Colonic mucosa (tissue), 4 donors: ENCODE data around the gene EXOC3L4. TPM values are rescaled to one million over a fixed set of nuclear protein-coding genes. Genes with fewer than 3 reads are reported as not detected.
A peak's percentile ranks its signal among the peaks of the same experiment; 100 is the strongest.

Experiments
- DNase-seq: peaks from one replicate; pipeline ENCODE4 v3.0.0-alpha.2; 2020
- H3K27ac ChIP-seq: fragments of 200-600 bp; one replicate; pipeline ENCODE4 v1.8.0; 2021
- H3K27me3 ChIP-seq: fragments of 200-600 bp; one replicate; pipeline ENCODE4 v1.8.0; 2021
- H3K36me3 ChIP-seq: fragments of 200-600 bp; one replicate; pipeline ENCODE4 v1.8.0; 2021
- H3K4me1 ChIP-seq: fragments of 200-600 bp; one replicate; pipeline ENCODE4 v1.8.0; 2021; ENCODE audit warnings: mild to moderate bottlenecking
- H3K4me3 ChIP-seq: fragments of 200-600 bp; one replicate; pipeline ENCODE4 v1.8.0; 2021
- H3K9ac ChIP-seq, 2 donors: one replicate each; pipeline ENCODE4 v1.7.0; 2013; ENCODE audit warnings: control low read depth in 2 of 2, low read depth in 2 of 2, low read length in 2 of 2
- H3K9me3 ChIP-seq: fragments of 200-600 bp; one replicate; pipeline ENCODE4 v1.8.0; 2021
- intact Hi-C: fragments of 100-400 bp; cut with DNase I; formaldehyde crosslinking; loops from one replicate; pipeline ENCODE4 v1.14.1; 2022
- total RNA-seq, 2 donors: library from RNA; stranded (reverse); fragmentation: NEBNext Ultra II Directional in 1 of 2; extraction: Animal tissue kit (Norgen Biotek cat#: 25700) in 1 of 2; gene quantifications; one replicate each; pipeline ENCODE4 v1.2.1, GENCODE V29; 2021
- TF ChIP-seq, protein P1 (sequence below): fragments of 200-600 bp; IDR thresholded peaks from one replicate; pipeline ENCODE4 v1.8.0; 2022; ENCODE audit warnings: antibody characterized with exemption, mild to moderate bottlenecking
- donor health status: healthy.
- donor health status: DM: no; HTN: no; CAD: no.
- donor health status: DM: no; HTN: no; CAD: no.

EXOC3L4 gene
- total RNA-seq, 2 donors from 2014 or later, result 11.3 to 15.6 TPM

DNA sequence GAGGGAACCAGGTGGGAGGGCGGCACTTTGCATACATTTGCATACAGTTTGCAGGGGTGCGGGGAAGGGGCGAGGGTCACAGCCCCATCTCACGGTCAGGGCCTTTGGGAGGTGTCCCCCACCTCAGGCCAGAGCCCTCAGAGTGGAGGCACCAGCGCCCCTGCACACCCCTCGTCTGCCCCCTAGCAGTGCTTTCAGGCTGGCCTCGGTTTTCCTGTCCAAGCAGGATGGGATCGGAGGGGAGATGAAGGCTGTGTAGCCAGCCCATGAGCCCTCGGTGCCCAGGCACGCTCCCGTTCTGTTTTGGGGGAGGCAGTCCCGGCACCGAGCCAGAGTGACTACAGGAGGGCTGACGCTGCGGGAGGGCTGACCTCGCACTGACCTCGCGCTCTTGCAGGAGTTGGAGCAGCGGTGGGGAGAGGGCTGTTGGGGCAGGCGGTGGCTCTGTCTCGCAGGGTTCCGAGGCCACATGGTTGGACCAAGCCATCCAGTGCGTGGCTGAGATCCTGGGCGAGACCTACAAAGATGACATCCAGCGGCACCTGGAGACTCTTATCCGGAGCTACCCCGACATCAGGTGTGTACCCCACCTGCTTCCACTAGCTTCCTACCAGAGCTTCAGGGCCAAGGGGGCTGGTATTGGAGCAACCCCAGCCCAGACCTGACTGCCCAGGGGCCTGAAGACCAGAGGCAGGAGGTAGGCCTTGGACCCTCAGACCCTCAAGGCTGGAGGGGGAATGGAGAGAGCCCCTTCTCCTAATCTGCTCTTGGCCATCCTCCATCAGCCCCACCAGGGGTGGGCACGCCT, 13.6 kb downstream of the EXOC3L4 start:
- peaks cover 21% of the 10 kb centered on the region for H3K4me1 ChIP-seq

DNA sequence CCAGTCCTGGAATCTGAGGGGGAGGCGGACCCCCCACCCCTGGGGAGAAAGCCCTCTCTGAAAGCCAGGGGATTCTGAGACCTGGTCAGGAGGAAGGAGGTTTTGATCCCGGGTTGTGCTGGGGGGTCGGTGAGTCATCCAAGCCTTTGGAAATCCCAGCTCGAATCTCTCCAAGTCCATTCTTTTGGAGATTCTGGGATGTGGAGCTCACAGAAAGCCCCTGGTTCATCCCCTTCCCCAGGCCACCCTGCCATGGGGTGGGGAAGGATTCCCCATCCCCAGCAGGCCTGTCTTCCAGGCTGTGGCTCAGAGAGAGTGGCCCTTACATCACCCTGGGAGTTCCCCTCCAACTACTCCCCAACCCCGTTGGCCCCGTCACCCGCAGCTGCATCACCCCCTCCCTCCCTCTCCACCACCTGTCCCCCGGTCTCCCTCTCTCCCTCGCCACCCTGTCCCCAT, 14.3 kb downstream of the EXOC3L4 start:
- Histone ChIP-seq H3K9me3 (no peaks in the 10 kb centered on the region), H3K9ac (peak overlapping the region in 1 of 2 donors; percentile 35), H3K27me3 (peaks cover 11% of the 10 kb centered on the region), H3K27ac (no peak overlapping the region), H3K4me3 (no peak overlapping the region), H3K4me1 (peaks cover 17% of the 10 kb centered on the region), H3K36me3 (no peaks in the 10 kb centered on the region)
- intact Hi-C loops, result loop anchor here (5.0 to 10.0 kb wide), 3 partner anchors 34 to 186 kb away; no protein-coding TSS in a partner anchor
- DNase-seq, result no peak
- TF ChIP-seq, protein P1, sequence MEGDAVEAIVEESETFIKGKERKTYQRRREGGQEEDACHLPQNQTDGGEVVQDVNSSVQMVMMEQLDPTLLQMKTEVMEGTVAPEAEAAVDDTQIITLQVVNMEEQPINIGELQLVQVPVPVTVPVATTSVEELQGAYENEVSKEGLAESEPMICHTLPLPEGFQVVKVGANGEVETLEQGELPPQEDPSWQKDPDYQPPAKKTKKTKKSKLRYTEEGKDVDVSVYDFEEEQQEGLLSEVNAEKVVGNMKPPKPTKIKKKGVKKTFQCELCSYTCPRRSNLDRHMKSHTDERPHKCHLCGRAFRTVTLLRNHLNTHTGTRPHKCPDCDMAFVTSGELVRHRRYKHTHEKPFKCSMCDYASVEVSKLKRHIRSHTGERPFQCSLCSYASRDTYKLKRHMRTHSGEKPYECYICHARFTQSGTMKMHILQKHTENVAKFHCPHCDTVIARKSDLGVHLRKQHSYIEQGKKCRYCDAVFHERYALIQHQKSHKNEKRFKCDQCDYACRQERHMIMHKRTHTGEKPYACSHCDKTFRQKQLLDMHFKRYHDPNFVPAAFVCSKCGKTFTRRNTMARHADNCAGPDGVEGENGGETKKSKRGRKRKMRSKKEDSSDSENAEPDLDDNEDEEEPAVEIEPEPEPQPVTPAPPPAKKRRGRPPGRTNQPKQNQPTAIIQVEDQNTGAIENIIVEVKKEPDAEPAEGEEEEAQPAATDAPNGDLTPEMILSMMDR, result no peak

More for the DNA sequence above, 13.6 kb downstream of the EXOC3L4 start:
- no peak for DNase-seq
- no peak overlapping the region for H3K27ac ChIP-seq
- no peaks in the 10 kb centered on the region for H3K36me3 ChIP-seq
- peak overlapping the region in 1 of 2 donors; percentile 35 for H3K9ac ChIP-seq
- intact Hi-C loops, result loop anchor here (5.0 to 10.0 kb wide), 3 partner anchors 34 to 187 kb away; no protein-coding TSS in a partner anchor
- TF ChIP-seq, protein P1, result no peak
- peaks cover 13% of the 10 kb centered on the region for H3K27me3 ChIP-seq
- H3K4me3 ChIP-seq, result no peak overlapping the region
- no peaks in the 10 kb centered on the region for H3K9me3 ChIP-seq

DNA sequence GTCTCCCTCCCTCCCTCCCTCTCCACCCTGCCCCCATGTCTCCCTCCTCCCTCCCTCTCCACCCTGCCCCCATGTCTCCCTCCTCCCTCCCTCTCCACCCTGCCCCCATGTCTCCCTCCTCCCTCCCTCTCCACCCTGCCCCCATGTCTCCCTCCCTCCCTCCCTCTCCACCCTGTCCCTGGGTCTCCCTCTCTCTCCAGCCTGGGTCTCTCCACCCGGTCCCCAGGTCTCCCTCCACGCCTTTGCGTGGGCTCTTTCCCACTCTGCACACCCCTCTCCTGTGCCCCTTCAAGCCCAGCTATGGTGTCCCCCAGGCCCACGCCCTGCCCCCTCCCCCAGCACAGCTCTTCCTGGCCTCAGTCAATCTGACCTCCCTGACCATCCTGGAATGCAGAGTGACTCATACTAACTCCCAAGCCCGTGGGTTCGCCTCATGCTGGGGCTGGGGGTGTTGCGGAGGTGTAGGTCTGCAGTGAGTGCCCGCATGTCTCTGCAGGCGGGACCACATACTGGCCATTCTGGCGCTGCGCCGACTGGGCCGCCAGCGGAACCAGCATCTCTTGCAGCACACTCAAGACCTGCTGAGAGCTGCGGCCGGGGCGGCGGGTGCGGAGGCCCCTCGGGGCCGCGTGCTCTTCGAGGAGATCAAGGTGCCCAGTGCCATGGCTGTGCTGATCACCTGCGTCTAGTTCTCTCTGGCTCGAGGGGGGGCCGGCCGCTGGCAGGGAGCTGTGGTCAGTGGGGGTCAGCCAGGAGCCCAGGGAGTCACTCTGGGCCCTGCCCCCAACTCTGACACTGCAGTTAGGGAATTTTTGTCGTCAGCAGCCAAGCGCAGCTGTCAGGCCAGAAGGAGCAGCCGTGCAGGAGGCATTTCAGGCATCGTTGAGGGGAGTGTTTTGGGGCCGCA, 15.3 kb downstream of the EXOC3L4 start:
- H3K4me3 ChIP-seq, result no peak overlapping the region
- peak overlapping the region in 1 of 2 donors; percentile 35 for H3K9ac ChIP-seq
- intact Hi-C loops, result loop anchor here (5.0 to 10.0 kb wide), 3 partner anchors 33 to 185 kb away; no protein-coding TSS in a partner anchor
- peaks cover 9% of the 10 kb centered on the region for H3K4me1 ChIP-seq
- peaks cover under 1% of the 10 kb centered on the region for H3K27me3 ChIP-seq
- H3K27ac ChIP-seq, result peak overlapping the region; percentile 55
- TF ChIP-seq, protein P1, result no peak
- no peak for DNase-seq
- H3K36me3 ChIP-seq, result no peaks in the 10 kb centered on the region
- no peaks in the 10 kb centered on the region for H3K9me3 ChIP-seq

DNA sequence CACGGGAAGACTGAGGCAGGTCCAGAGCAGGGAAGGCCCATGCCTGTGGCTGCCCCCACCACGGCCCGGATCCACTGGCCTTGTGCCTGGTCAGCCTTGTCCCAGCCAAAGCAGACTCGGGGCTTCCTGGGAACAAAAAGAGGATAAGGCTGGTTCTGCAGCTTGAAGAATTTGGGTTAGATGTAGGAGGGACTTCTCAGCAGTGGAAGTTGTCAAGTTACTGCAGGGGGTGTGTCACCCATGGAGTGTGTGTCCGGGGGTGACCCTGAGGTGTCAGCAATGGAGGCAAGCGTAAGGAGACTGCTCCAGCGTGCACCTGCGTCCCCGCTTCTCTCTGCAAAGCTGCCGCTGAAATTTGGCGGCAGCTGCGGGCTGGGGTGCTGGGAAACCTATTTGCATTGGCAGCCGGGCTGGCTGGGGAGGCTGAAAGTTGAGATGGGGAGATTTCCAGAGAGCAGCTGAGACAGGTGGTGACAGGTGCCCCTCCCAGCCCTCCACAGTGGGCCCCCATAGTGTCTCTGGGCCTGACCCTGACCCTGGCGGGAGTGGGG, 16.2 kb downstream of the EXOC3L4 start:
- Histone ChIP-seq H3K36me3 (no peaks in the 10 kb centered on the region), H3K4me3 (no peak overlapping the region), H3K9me3 (no peaks in the 10 kb centered on the region), H3K9ac (peak overlapping the region in 1 of 2 donors; percentile 40), H3K27ac (peak overlapping the region; percentile 55), H3K27me3 (no peaks in the 10 kb centered on the region), H3K4me1 (peaks cover 9% of the 10 kb centered on the region)
- intact Hi-C loops, result no loop called here
- TF ChIP-seq, protein P1, result no peak
- DNase-seq, result no peak
